ENCODE results near the gene SYNRG. TPM values are rescaled to one million over a fixed set of nuclear protein-coding genes. Genes with fewer than 3 reads are reported as not detected.

Gene SYNRG
- polyA plus RNA-seq, 1 donor: 33.2 TPM

DNA sequence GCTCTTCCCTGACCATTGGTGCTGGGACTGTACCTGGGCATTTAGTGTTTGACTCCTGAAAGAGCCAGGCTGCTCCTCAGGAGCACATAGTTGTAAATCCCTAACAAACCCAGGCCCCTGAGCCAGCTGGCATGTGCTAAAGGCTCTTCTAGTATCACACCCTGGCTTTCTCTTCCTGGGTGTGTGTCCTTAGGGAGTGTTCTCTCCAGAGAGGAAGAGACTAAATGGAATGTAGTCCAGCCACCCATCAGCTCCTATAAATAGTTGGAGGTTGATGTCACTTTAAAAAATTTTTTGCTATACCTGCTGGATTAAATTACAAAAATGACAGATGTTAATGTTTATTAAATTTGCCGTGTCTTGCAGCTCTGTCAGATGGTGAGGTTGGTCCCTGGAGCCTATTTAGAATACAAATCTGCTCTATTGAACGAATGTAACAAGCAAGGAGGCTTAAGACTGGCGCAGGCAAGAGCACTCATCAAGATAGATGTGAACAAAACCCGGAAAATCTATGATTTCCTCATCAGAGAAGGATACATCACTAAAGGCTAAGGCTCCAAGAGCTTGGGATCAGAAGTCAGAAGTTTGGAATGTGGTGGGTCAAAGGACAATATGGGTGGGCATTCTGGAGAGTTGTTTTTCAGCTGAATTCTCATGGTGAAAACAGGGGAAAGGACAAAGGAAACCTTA is 132.6 kb downstream of the SYNRG start:
- H3K27ac ChIP-seq (ENCODE audit: low read length): no peak overlapping the region
- peak in 1 of 2 donors; percentile 9 for DNase-seq
- no peak overlapping the region for H3K4me3 ChIP-seq (ENCODE audit: low read length)
- no peaks in the 10 kb centered on the region for H3K27me3 ChIP-seq (ENCODE audit: control insufficient read depth, insufficient read depth, low read length)
- WGBS (ENCODE audit: insufficient coverage, low lambda C conversion rate): 78% methylated on average over 2 of the region's 4 CpGs
- no peaks in the 10 kb centered on the region for H3K4me1 ChIP-seq (ENCODE audit: control insufficient read depth, insufficient read depth, low read length)
- peaks cover 65% of the 10 kb centered on the region for H3K36me3 ChIP-seq (ENCODE audit: control insufficient read depth, insufficient read depth, low read length)
- no peaks in the 10 kb centered on the region for H3K9me3 ChIP-seq (ENCODE audit: control insufficient read depth, low read depth, low read length)

DNA sequence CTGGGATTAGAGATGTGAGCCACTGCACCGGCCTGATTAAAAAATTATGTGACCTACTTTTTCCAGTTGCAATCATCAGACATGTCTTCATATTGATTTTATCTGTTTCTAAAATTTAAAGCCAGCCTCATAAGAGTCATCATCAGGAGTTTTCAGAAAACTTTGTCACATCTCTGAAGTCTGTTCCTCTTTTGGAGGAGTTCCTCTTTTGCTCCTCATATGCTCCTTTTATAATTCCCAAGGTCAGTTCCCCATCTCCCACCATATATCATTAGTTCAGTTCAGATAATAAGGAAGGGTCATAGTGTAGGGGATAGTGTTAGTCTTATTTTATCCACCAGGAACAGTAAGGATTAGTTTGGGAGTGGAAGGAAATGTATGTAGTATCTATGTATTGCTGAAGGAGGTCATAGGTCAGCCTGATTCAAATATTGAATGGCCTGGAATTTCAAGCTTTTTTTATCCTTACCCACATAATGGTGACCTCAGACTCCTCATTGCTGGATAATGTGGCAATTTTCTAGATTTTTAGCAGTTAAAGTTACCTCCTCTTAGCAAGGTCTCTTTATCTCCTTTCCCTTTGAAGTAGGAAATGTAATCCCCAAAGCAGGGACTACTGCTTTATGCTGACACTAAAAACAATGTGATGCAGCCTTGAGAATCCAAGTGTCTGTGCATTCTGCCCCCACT is 133.3 kb downstream of the SYNRG start:
- Histone ChIP-seq H3K36me3 (ENCODE audit: control insufficient read depth, insufficient read depth, low read length) (peaks cover 70% of the 10 kb centered on the region), H3K27me3 (ENCODE audit: control insufficient read depth, insufficient read depth, low read length) (no peaks in the 10 kb centered on the region), H3K9me3 (ENCODE audit: control insufficient read depth, low read depth, low read length) (no peaks in the 10 kb centered on the region)

GRCh38 chr17:37470181-37470580 is 139.0 kb downstream of the SYNRG start:
- Histone ChIP-seq H3K4me3 (ENCODE audit: low read length) (no peak overlapping the region), H3K4me1 (ENCODE audit: control insufficient read depth, insufficient read depth, low read length) (no peaks in the 10 kb centered on the region), H3K27ac (ENCODE audit: low read length) (no peak overlapping the region), H3K36me3 (ENCODE audit: control insufficient read depth, insufficient read depth, low read length) (peaks cover 66% of the 10 kb centered on the region), H3K9me3 (ENCODE audit: control insufficient read depth, low read depth, low read length) (no peaks in the 10 kb centered on the region), H3K27me3 (ENCODE audit: control insufficient read depth, insufficient read depth, low read length) (no peaks in the 10 kb centered on the region)
- no peak for DNase-seq
- WGBS (ENCODE audit: insufficient coverage, low lambda C conversion rate): no CpG with 5 or more reads among the region's 7 CpGs

More for the DNA sequence above, 133.3 kb downstream of the SYNRG start:
- DNase-seq: no peak
- Histone ChIP-seq H3K4me1 (ENCODE audit: control insufficient read depth, insufficient read depth, low read length) (no peaks in the 10 kb centered on the region), H3K27ac (ENCODE audit: low read length) (no peak overlapping the region), H3K4me3 (ENCODE audit: low read length) (no peak overlapping the region)
- WGBS (ENCODE audit: insufficient coverage, low lambda C conversion rate): no CpG with 5 or more reads among the region's 1 CpG

DNA sequence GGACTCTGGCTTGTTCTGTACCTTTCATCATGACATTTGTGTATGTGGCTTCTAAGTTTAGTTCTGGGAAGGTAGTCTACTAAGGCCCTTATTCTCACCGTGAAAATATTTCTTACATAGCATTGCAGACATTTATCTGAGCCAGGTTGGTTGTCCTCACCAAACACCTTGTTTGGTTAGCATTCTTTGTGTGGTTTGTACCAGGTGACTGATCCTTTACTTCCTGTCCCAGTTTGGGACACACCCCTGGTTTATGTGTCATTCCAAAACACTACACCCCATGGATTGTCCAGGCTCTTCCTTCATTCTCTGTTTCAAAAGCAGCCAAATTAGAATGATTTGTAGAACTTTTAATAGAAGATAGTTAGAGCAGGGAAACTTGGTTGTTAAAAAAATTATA is 142.7 kb downstream of the SYNRG start:
- peaks cover 51% of the 10 kb centered on the region for H3K36me3 ChIP-seq (ENCODE audit: control insufficient read depth, insufficient read depth, low read length)
- no peak overlapping the region for H3K27ac ChIP-seq (ENCODE audit: low read length)
- DNase-seq: no peak
- H3K27me3 ChIP-seq (ENCODE audit: control insufficient read depth, insufficient read depth, low read length): no peaks in the 10 kb centered on the region
- H3K4me1 ChIP-seq (ENCODE audit: control insufficient read depth, insufficient read depth, low read length): no peaks in the 10 kb centered on the region
- H3K9me3 ChIP-seq (ENCODE audit: control insufficient read depth, low read depth, low read length): no peaks in the 10 kb centered on the region
- 100% methylated on average over 1 of the region's 1 CpG for WGBS (ENCODE audit: insufficient coverage, low lambda C conversion rate)
- H3K4me3 ChIP-seq (ENCODE audit: low read length): no peak overlapping the region

DNA sequence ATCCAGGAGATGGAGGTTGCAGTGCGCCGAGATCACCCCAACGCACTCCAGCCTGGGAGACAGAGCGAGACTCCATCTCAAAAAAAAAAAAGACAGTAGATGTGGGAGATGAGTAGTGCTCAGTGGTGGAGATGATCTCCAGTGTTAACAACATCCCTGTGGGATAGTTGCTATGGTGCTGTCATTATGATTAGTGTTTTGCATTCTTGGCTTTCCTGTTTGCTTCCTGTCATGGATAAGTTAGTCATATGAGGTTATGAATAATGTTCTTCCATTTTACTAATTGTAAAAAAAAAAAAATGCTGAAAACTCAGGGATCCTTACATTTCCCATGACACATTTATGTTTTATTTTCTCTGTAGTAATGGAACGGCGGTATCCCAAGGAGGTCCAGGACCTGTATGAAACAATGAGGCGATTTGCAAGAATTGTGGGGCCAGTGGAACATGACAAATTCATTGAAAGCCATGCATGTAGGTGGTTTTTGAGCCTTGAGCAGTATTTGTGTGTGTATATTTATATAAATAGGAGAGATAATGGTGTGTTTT is 144.1 kb downstream of the SYNRG start:
- no peaks in the 10 kb centered on the region for H3K4me1 ChIP-seq (ENCODE audit: control insufficient read depth, insufficient read depth, low read length)
- H3K36me3 ChIP-seq (ENCODE audit: control insufficient read depth, insufficient read depth, low read length): peaks cover 40% of the 10 kb centered on the region
- no peak for DNase-seq
- H3K27ac ChIP-seq (ENCODE audit: low read length): no peak overlapping the region
- no peaks in the 10 kb centered on the region for H3K9me3 ChIP-seq (ENCODE audit: control insufficient read depth, low read depth, low read length)
- H3K27me3 ChIP-seq (ENCODE audit: control insufficient read depth, insufficient read depth, low read length): no peaks in the 10 kb centered on the region
- no CpG with 5 or more reads among the region's 7 CpGs for WGBS (ENCODE audit: insufficient coverage, low lambda C conversion rate)
- no peak overlapping the region for H3K4me3 ChIP-seq (ENCODE audit: low read length)

Other genes with a start within 250 kb of the SYNRG start
- gene C17orf78, start 233.4 kb downstream of the SYNRG start, polyA plus RNA-seq: 6.0 TPM
- 24.6 TPM for gene ACACA, start 202.6 kb downstream of the SYNRG start, polyA plus RNA-seq
- 22.3 TPM for gene TADA2A, start 202.5 kb downstream of the SYNRG start, polyA plus RNA-seq
- 6.9 TPM for gene DUSP14, start 119.5 kb downstream of the SYNRG start, polyA plus RNA-seq
- gene DDX52, start 34.0 kb upstream of the SYNRG start, polyA plus RNA-seq: 28.9 TPM
- gene HNF1B, start 135.6 kb upstream of the SYNRG start, polyA plus RNA-seq: 21.5 TPM

Data from large intestine (tissue), 3 donors.